OCI-LY7 (cell line): ENCODE results near the gene ARHGEF17. TPM values are rescaled to one million over a fixed set of nuclear protein-coding genes. Genes with fewer than 3 reads are reported as not detected.

ENCODE experiments used
- BruUV-seq: library from RNA; stranded (reverse); fragments of 400-500 nt; replicated peaks from 2 replicates; lab custom pipeline; 2021; lab: Mats Ljungman, UMichigan
- CTCF ChIA-PET: fragments of 300-600 bp; sonication (Branson Sonifier 250); formaldehyde crosslinking; loops from one replicate; lab custom pipeline; 2022; ENCODE audit warnings: antibody characterized with exemption; ENCODE audit not compliant: unreplicated experiment; lab: Charles Lee
- POLR2A ChIA-PET: fragments of 300-600 bp; sonication (Branson Sonifier 250); formaldehyde crosslinking; loops from one replicate; lab custom pipeline; 2022; ENCODE audit warnings: antibody characterized with exemption; lab: Charles Lee
- DNase-seq: peaks from one replicate; pipeline ENCODE4 v3.0.0-alpha.2; 2015; ENCODE audit warnings: low spot score
- H2AFZ ChIP-seq: fragments of 200-600 bp; sonication (generic), shearing (Covaris generic); 2 replicates; pipeline ENCODE4 v1.6.1; 2014; ENCODE audit warnings: mild to moderate bottlenecking, antibody characterized with exemption, low read length, moderate library complexity
- H3K27ac ChIP-seq: fragments of 200-600 bp; sonication (generic); 2 replicates; pipeline ENCODE4 v1.5.1; 2014; ENCODE audit warnings: mixed run types, low read depth, mild to moderate bottlenecking, moderate library complexity, low read length, inconsistent platforms; ENCODE audit not compliant: poor library complexity, severe bottlenecking
- H3K36me3 ChIP-seq: fragments of 200-600 bp; sonication (generic); 2 replicates; pipeline ENCODE4 v1.6.1; 2014; ENCODE audit warnings: mild to moderate bottlenecking, antibody characterized with exemption, low read length, moderate library complexity, mixed read lengths; ENCODE audit not compliant: insufficient read depth
- H3K4me1 ChIP-seq: fragments of 200-600 bp; sonication (generic); 2 replicates; pipeline ENCODE4 v1.5.1; 2014; ENCODE audit warnings: mild to moderate bottlenecking, low read length; ENCODE audit not compliant: insufficient read depth, poor library complexity, severe bottlenecking
- H3K4me2 ChIP-seq: fragments of 200-600 bp; sonication (generic); 2 replicates; pipeline ENCODE4 v1.6.1; 2014; ENCODE audit warnings: mild to moderate bottlenecking, low read length
- H3K4me3 ChIP-seq: fragments of 200-600 bp; sonication (generic); 2 replicates; pipeline ENCODE4 v1.5.1; 2014; ENCODE audit warnings: mild to moderate bottlenecking, low read depth, low read length; ENCODE audit not compliant: poor library complexity, severe bottlenecking
- H3K79me2 ChIP-seq: fragments of 200-600 bp; sonication (generic); 2 replicates; pipeline ENCODE4 v1.6.1; 2016; ENCODE audit warnings: low read depth, mild to moderate bottlenecking, low read length, moderate library complexity, mixed read lengths; ENCODE audit not compliant: insufficient read depth
- H3K9me2 ChIP-seq: fragments of 200-600 bp; sonication (generic); 2 replicates; pipeline ENCODE4 v1.6.1; 2016; ENCODE audit warnings: mild to moderate bottlenecking, low read length, mixed read lengths; ENCODE audit not compliant: insufficient read depth
- H3K9me3 ChIP-seq: fragments of 200-600 bp; sonication (generic); 2 replicates; pipeline ENCODE4 v1.6.1; 2014; ENCODE audit warnings: mild to moderate bottlenecking, mixed run types, low read length, mixed read lengths
- H4K20me1 ChIP-seq: fragments of 200-600 bp; sonication (generic); 2 replicates; pipeline ENCODE4 v1.6.1; 2014; ENCODE audit warnings: mild to moderate bottlenecking, antibody characterized with exemption, low read length, moderate library complexity, mixed read lengths; ENCODE audit not compliant: insufficient read depth
- EZH2phosphoT487 ChIP-seq: fragments of 200-600 bp; sonication (generic); IDR thresholded peaks from 2 replicates; pipeline ENCODE4 v1.6.1; 2018; ENCODE audit warnings: low read depth, borderline replicate concordance, mild to moderate bottlenecking, mixed run types, antibody characterized with exemption, low read length, moderate library complexity, mixed read lengths
- intact Hi-C: fragments of 100-400 bp; cut with micrococcal nuclease; formaldehyde crosslinking; loops from one replicate; pipeline ENCODE4 v1.10.0; 2022; ENCODE audit not compliant: unreplicated experiment
- total RNA-seq, 2 experiments: library from RNA; depleted of rRNA in 1 of 2; stranded (reverse); fragments of >200 nt in 1 of 2; shearing (Covaris generic) in 1 of 2; gene quantifications; 2 replicates each; pipeline ENCODE4 v1.2.3, GENCODE V29; 2014 to 2022
- TF ChIP-seq, protein P1 (sequence below): fragments of 200-600 bp; sonication (generic); conservative IDR thresholded peaks from 2 replicates; pipeline ENCODE4 v1.5.1; 2014; ENCODE audit warnings: mild to moderate bottlenecking, antibody characterized with exemption, low read length, moderate library complexity, mixed read lengths

The ARHGEF17 gene
- total RNA-seq, 2 experiments from 2014 or later = 0.19 to 1.4 TPM

DNA sequence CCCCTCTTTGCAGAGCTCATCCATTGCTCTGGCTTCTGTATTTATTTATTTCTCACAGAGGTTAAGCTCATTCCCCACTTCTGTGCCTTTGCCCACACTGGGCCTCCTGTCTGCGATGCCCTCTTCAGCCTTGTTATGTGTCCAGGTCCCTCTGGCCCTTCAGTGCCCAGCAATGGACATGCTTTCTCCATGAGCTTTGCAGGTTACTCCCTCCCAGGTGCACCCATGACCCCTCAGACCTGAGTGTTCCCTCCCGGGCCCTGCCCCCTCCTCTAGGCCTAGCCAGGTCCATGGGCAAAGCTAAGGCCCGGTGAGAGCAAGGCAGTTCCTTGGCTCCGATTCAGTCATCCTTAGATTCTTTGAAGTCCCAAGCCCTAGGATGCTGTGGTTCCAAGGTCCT is 17.5 kb upstream of the ARHGEF17 start:
- no peak overlapping the region for H3K27ac ChIP-seq
- H3K4me3 ChIP-seq = no peak overlapping the region
- no TSS peak for BruUV-seq
- H3K4me1 ChIP-seq = peaks cover 19% of the 10 kb centered on the region
- CTCF ChIA-PET = interaction anchor here (1.0 kb wide), 1 partner anchor 103 kb away, joined by 3 read pairs; no protein-coding TSS in a partner anchor
- no peaks in the 10 kb centered on the region for H3K36me3 ChIP-seq
- intact Hi-C loops = no loop called here
- POLR2A ChIA-PET = no interaction called here
- no peak overlapping the region for H2AFZ ChIP-seq
- H3K79me2 ChIP-seq = no peaks in the 10 kb centered on the region
- DNase-seq = no peak
- H3K9me2 ChIP-seq = no peaks in the 10 kb centered on the region
- no peaks in the 10 kb centered on the region for H3K9me3 ChIP-seq
- TF ChIP-seq, protein P1, sequence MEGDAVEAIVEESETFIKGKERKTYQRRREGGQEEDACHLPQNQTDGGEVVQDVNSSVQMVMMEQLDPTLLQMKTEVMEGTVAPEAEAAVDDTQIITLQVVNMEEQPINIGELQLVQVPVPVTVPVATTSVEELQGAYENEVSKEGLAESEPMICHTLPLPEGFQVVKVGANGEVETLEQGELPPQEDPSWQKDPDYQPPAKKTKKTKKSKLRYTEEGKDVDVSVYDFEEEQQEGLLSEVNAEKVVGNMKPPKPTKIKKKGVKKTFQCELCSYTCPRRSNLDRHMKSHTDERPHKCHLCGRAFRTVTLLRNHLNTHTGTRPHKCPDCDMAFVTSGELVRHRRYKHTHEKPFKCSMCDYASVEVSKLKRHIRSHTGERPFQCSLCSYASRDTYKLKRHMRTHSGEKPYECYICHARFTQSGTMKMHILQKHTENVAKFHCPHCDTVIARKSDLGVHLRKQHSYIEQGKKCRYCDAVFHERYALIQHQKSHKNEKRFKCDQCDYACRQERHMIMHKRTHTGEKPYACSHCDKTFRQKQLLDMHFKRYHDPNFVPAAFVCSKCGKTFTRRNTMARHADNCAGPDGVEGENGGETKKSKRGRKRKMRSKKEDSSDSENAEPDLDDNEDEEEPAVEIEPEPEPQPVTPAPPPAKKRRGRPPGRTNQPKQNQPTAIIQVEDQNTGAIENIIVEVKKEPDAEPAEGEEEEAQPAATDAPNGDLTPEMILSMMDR = no peak
- TF ChIP-seq EZH2phosphoT487 = no peak
- no peak overlapping the region for H3K4me2 ChIP-seq
- no peaks in the 10 kb centered on the region for H4K20me1 ChIP-seq

DNA sequence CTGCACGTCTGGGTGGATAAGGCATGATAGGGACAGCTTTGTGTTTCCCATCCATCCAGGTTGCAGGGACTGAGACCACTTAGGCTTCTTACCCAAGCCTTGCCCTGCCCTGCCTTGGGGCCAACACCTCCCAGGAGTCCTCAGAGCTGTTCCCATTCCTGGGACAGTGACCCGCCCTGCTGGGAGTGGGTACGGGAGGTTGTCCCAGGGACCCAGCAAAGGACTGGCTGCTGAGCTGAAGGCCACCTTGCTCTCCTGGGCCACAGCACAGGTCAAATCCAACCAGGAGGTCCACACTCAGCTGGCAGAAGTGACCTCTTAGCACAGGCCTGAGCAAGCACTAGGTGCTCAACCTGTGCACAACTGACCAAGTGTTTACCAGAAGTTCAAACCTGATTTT is 16.9 kb upstream of the ARHGEF17 start:
- TF ChIP-seq, protein P1 = no peak
- TF ChIP-seq EZH2phosphoT487 = no peak
- Histone ChIP-seq H3K79me2 (no peaks in the 10 kb centered on the region), H3K4me2 (no peak overlapping the region), H3K27ac (no peak overlapping the region), H3K36me3 (no peaks in the 10 kb centered on the region), H2AFZ (no peak overlapping the region), H4K20me1 (no peaks in the 10 kb centered on the region), H3K9me3 (no peaks in the 10 kb centered on the region), H3K4me1 (peaks cover 19% of the 10 kb centered on the region), H3K4me3 (no peak overlapping the region), H3K9me2 (no peaks in the 10 kb centered on the region)
- POLR2A ChIA-PET = no interaction called here
- intact Hi-C loops = no loop called here
- CTCF ChIA-PET = interaction anchor here (0.9 kb wide), 1 partner anchor 21 kb away, joined by 6 read pairs; no protein-coding TSS in a partner anchor
- no TSS peak for BruUV-seq
- no peak for DNase-seq

DNA sequence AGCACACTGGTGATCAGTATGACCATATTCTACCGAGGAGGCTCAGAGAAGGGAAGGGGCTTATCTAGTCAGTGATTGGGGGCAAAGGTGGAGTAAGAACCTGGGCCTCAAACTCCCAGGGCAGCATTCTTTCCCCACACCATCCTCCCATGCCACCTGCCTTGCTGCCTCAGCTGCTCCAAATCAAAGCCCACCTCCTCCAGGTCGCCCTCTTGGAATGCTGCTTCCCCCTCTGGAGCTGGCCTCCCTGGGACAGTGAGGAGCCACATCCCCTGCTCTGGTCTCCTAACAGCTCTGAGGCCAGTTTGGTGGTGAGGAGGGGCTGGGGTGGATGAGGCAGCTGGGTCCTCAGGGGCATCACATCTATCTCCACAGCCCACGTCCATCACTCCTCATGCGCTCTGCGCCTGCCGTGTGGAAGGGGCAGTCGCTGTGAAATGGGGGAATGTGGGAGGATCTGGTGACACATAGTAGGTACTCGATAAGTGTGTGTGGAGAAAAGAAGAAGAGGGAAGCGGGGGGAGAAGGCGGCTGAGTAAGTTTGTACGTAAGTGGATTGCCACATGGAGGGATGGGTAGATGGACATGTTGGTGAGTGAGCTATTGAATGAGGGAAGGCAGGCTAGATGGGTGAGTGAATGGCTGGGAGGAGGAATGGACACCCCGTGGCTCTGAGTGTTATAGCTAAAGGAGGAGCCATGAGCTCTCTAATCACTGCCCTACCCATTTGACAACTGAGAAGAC is 16.1 kb upstream of the ARHGEF17 start:
- H3K9me2 ChIP-seq = no peaks in the 10 kb centered on the region
- no peak for DNase-seq
- no peaks in the 10 kb centered on the region for H4K20me1 ChIP-seq
- no peak overlapping the region for H3K4me3 ChIP-seq
- intact Hi-C loops = no loop called here
- CTCF ChIA-PET = interaction anchor here (0.9 kb wide), 1 partner anchor 22 kb away, joined by 6 read pairs; no protein-coding TSS in a partner anchor
- TF ChIP-seq EZH2phosphoT487 = no peak
- TF ChIP-seq, protein P1 = no peak
- H2AFZ ChIP-seq = no peak overlapping the region
- H3K4me2 ChIP-seq = no peak overlapping the region
- no peaks in the 10 kb centered on the region for H3K9me3 ChIP-seq
- BruUV-seq = no TSS peak
- peaks cover 19% of the 10 kb centered on the region for H3K4me1 ChIP-seq
- H3K36me3 ChIP-seq = no peaks in the 10 kb centered on the region
- H3K79me2 ChIP-seq = no peaks in the 10 kb centered on the region
- POLR2A ChIA-PET = interaction anchor here (0.5 kb wide), 1 partner anchor 8 kb away, joined by 4 read pairs; no protein-coding TSS in a partner anchor
- H3K27ac ChIP-seq = no peak overlapping the region
